HK-2 (cell line): ENCODE measurements around the gene PNMA8A.

Source experiments
- DNase-seq: peaks from one replicate; pipeline ENCODE4 v3.0.0-alpha.2; 2018; ENCODE audit not compliant: unreplicated experiment

The PNMA8A gene

DNA sequence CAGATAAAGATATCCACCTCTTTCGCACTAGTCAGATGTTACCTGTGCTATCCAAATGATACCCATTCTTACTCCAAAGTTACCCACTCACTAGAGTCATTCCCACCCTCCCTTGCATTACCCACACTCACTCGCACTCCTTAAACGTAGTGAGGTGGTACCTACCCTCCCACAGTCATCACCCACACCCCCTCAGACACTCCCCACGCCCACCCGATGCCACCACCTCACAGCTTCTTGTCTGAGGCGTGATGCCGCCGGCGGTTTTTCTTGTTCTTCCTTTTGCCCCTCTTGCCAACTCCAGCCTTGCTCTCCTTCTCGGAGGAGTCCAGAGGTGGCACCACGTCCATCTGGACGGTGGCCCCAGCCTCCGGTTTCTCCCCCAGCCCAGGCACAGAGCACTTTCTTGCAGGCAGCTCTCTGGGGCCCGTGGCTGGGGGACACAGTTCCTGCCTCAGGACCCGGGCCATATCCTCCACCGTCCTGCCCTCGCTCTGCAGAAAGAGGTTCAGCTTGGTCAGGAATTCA is 43.8 kb downstream of the PNMA8A start:
- DNase-seq, result no peak

DNA sequence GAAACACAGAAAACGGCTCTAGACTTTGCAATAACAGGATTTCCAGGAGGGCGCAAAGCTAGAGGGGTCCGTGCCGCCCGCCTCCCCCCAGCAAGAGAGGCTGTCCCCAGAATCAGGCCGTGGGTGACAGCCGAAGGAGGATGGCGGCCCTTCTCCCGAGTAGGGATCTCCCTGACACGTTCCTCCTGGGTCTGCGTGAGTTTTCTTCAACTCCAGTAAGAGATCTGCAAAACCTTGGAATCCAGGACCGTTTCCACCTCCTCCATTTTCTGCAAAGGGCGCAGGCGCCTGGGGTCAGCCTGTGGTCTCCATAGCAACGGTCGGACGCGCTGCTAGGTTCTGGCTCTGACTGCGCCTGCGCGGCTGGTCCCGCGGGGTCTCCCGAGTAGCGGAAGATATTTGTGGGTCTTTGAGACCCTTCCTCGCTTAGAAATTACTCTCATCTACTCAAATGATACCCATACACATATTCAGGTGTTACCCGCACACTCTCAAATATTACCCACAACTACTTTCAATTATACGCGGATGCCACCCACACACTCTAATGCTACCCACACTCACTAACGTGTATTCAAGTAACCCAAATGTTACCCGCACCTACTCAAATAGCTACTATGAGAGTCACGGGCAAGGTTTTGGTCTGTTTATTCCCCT is 44.7 kb downstream of the PNMA8A start:
- peak; percentile 66 for DNase-seq

GRCh38 chr19:46426035-46426505 is 45.3 kb downstream of the PNMA8A start:
- peak; percentile 34 for DNase-seq

DNA sequence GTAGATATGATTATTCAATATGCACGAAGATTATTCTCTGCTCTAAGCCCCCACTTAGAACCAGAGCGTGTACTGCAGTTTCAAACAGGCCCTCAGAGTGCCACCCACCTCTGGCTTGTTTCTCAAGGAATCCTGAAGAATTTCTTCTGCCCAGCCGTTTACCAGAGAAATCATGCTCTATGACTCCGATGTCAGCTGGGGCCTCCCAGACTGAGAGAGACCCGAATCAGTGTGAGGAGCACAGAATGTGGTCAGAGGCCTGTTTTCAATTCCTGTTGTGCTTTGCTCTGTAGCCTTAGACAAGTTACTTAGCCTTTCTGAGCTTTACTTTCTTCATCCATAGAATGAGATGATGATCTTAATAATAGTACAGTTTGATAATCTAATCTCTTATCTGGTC is 48.2 kb downstream of the PNMA8A start:
- no peak for DNase-seq

DNA sequence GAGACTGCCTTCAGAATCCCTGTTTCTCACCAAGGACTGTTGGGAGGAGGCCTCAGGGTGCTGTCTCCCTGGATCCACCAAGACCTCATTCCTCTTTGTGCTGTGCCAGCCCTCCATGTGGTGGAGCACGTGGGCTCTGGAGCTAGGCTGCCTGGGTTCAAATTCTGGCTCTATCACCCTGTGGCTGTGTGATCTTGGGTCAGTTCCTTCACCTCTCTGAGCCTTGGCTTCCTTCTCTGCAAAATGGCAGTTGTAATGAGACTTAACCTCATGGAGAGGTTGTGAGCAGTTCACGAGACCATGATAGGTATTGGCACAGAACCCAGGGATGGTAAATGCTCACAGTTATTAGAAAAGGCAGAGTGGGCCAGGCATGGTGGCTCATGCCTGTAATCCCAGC is 49.0 kb downstream of the PNMA8A start:
- DNase-seq, result no peak

- DNase-seq, result no peak
These were observed 51.3 kb downstream of the PNMA8A start for GRCh38 chr19:46420056-46420455.
